Tibial artery (tissue), 4 donors: ENCODE data around the gene STK26.

Experiments used
- DNase-seq, 2 donors: peaks; one replicate each; pipeline ENCODE4 v3.0.0-alpha.2; 2019
- H3K27ac ChIP-seq, 2 donors: fragments of 200-600 bp; sonication (generic) in 1 of 2; 1 replicate in 1 of 2; 2 replicates in 1 of 2; pipeline ENCODE4 v1.5.1; 2018 to 2019; ENCODE audit warnings: mild to moderate bottlenecking in 1 of 2
- H3K27me3 ChIP-seq, 2 donors: fragments of 200-600 bp; sonication (generic) in 1 of 2; one replicate each; pipeline versions ENCODE4 v1.5.1 to v1.6.0; 2016 to 2019
- H3K36me3 ChIP-seq, 3 donors: fragments of 200-600 bp; sonication (generic) in 2 of 3; one replicate each; pipeline ENCODE4 v1.5.1; 2016 to 2019; ENCODE audit warnings: mild to moderate bottlenecking in 2 of 3
- H3K4me1 ChIP-seq, 4 donors: fragments of 200-600 bp; sonication (generic) in 2 of 4; 1 replicate in 3 of 4; 2 replicates in 1 of 4; pipeline ENCODE4 v1.5.1; 2016 to 2019
- H3K4me3 ChIP-seq, 2 donors: fragments of 200-600 bp; sonication (generic) in 1 of 2; 1 replicate in 1 of 2; 2 replicates in 1 of 2; pipeline ENCODE4 v1.5.1; 2018 to 2019; ENCODE audit warnings: mild to moderate bottlenecking in 2 of 2
- H3K9me3 ChIP-seq, 3 donors: fragments of 200-600 bp; sonication (generic) in 1 of 3; one replicate each; pipeline ENCODE4 v1.5.1; 2016 to 2019
- CTCF ChIP-seq, 2 experiments: fragments of 200-600 bp in 1 of 2; fragments of 450-650 bp in 1 of 2; IDR thresholded peaks; one replicate each; pipeline ENCODE4 v1.5.1; 2017 to 2019; ENCODE audit warnings: antibody characterized with exemption in 2 of 2, mild to moderate bottlenecking in 1 of 2, moderate library complexity in 1 of 2
- intact Hi-C: fragments of 100-400 bp; cut with DNase I; formaldehyde crosslinking; loops from one replicate; pipeline ENCODE4 v1.15.0; 2023; ENCODE audit warnings: low total_unique reads

Gene STK26

DNA sequence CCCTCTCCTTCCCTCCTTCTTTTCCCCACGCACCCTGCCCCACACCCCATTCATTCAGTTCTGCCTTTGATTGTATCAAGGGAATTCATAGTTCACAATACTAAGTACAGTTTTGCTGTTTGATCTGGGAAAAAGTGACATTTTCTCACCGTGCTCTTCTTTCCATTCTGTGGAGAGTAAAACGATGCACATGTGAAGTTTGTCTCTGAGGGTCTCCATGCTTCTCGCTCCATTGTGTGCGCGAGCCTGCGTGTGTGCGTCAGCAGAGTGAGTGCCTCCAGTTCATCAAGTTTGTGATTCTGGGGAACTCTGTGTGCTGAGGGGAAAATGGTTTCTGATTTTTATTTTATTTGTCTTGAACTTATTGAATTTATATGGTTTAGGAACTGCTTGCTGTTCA, 1.9 kb downstream of the STK26 start:
- intact Hi-C loops: no loop called here
- DNase-seq: no peak
- TF ChIP-seq CTCF (IDR thresholded peaks at IDR 0.05): no peak
- Histone ChIP-seq H3K27me3 (no peaks in the 10 kb centered on the region), H3K9me3 (no peaks in the 10 kb centered on the region), H3K4me1 (no peaks in the 10 kb centered on the region), H3K4me3 (no peak overlapping the region), H3K27ac (no peak overlapping the region), H3K36me3 (no peaks in the 10 kb centered on the region)

DNA sequence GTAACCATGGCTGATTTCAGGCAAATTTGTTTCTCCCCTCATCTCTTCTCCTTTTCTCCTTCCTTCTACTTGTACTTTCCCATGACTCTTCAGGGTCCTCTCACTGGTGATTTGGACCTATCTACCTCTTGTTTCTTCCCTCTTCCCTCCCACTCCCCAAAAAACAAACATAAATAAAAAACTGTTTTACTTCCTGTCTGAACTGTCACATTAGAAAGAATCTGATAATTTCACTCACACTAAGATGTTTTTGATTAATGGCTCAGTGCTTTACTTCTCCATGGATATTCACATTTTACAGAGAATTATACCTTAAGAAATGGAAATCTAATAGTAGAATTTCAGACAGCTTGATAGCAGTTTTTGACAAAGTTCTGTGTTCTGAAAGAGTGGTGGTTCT, 7.2 kb downstream of the STK26 start:
- no peak overlapping the region for H3K4me3 ChIP-seq
- no peak for DNase-seq
- no peak for TF ChIP-seq CTCF (IDR thresholded peaks at IDR 0.05)
- H3K4me1 ChIP-seq: no peaks in the 10 kb centered on the region
- intact Hi-C loops: no loop called here
- no peaks in the 10 kb centered on the region for H3K9me3 ChIP-seq
- H3K27me3 ChIP-seq: no peaks in the 10 kb centered on the region
- H3K36me3 ChIP-seq: no peaks in the 10 kb centered on the region
- no peak overlapping the region for H3K27ac ChIP-seq

GRCh38 chrX:132031867-132032266, 8.8 kb downstream of the STK26 start:
- DNase-seq: no peak
- no peaks in the 10 kb centered on the region for H3K9me3 ChIP-seq
- TF ChIP-seq CTCF (IDR thresholded peaks at IDR 0.05): no peak
- H3K4me1 ChIP-seq: no peaks in the 10 kb centered on the region
- H3K4me3 ChIP-seq: no peak overlapping the region
- H3K36me3 ChIP-seq: no peaks in the 10 kb centered on the region
- intact Hi-C loops: no loop called here
- H3K27me3 ChIP-seq: no peaks in the 10 kb centered on the region
- H3K27ac ChIP-seq: no peak overlapping the region

DNA sequence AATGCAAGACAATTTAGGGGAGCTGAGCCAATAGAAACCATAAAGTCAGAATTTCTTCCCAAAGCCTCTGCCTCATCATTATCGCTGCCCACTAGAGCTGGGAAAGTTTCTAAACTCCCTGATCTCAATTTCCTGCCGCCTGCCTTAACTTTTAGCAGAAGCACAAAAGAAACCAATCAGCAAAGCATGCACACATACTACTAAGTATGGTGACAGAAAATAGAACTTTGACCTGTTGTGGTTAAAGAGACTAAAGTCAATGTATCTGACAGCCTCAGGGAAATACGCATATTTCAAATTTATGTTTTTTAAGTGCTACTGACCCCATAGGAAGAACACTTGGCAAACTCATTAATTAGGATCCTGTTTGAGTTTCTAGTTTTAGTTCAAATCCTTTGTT, 10.1 kb downstream of the STK26 start:
- intact Hi-C loops: no loop called here

DNA sequence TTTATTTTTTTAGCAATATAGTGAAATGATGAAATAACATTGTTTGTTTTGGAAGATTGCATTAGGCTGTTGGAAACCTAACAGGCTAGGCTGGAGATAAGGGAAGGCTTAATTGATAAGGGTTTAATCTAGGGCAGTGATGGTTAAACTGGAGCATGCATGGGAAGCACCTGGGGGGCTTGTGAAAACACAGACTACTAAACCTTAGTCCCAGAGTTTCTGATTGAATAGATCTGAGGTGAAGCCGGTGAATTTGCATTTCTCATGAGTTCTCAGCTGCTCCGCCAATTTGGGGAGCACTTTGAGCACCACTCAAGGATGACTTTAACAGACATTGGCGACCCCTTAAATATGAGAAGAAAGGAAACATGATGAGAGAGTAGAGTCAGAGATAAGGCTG, 11.5 kb downstream of the STK26 start:
- Histone ChIP-seq H3K4me1 (no peaks in the 10 kb centered on the region), H3K27me3 (no peaks in the 10 kb centered on the region), H3K9me3 (no peaks in the 10 kb centered on the region), H3K27ac (no peak overlapping the region), H3K4me3 (no peak overlapping the region), H3K36me3 (no peaks in the 10 kb centered on the region)
- no peak for DNase-seq
- intact Hi-C loops: no loop called here
- TF ChIP-seq CTCF (IDR thresholded peaks at IDR 0.05): no peak

More for the DNA sequence above, 10.1 kb downstream of the STK26 start:
- H3K27ac ChIP-seq: no peak overlapping the region
- TF ChIP-seq CTCF (IDR thresholded peaks at IDR 0.05): no peak
- no peaks in the 10 kb centered on the region for H3K4me1 ChIP-seq
- no peaks in the 10 kb centered on the region for H3K9me3 ChIP-seq
- H3K4me3 ChIP-seq: no peak overlapping the region
- H3K27me3 ChIP-seq: no peaks in the 10 kb centered on the region
- no peaks in the 10 kb centered on the region for H3K36me3 ChIP-seq
- no peak for DNase-seq

DNA sequence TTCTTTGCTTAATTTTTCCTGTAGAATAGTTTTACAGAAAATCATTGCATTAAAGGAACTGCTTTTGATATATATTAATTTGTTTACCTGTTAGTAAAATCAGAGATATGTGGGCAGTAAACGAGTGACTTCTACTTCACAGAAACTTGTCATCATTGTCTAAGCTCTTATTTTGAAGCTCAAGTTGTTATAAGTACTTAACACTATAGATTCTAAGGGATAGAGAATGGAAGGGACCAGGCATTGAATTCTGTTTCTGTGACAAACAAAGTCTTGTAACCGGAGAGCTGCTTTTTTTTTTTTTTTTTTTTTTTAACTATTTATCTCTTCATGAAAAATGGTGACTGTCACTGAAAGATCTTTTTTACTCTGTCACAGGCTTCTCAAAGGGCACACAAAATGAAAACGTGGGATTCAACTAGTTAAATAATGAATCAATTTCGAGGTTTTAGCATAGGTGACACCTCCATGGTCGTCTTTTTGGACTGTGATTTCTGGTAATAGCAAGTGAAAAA, 14.4 kb downstream of the STK26 start:
- Histone ChIP-seq H3K4me3 (no peak overlapping the region), H3K27me3 (no peaks in the 10 kb centered on the region), H3K36me3 (no peaks in the 10 kb centered on the region), H3K4me1 (no peaks in the 10 kb centered on the region), H3K27ac (no peak overlapping the region), H3K9me3 (no peaks in the 10 kb centered on the region)
- TF ChIP-seq CTCF (IDR thresholded peaks at IDR 0.05): no peak
- no peak for DNase-seq
- intact Hi-C loops: no loop called here
